Neural progenitor cell (in vitro differentiated cells): ENCODE data around the gene FAM78B. TPM values are rescaled to one million over a fixed set of nuclear protein-coding genes. Genes with fewer than 3 reads are reported as not detected.

ENCODE experiments used
- DNase-seq: peaks from one replicate; pipeline ENCODE4 v3.0.0-alpha.2; 2016; ENCODE audit warnings: low spot score
- H2AFZ ChIP-seq: fragments of 200-600 bp; sonication (generic); replicated peaks from 2 replicates; pipeline ENCODE4 v1.6.1; 2016; ENCODE audit warnings: antibody characterized with exemption
- H3F3A ChIP-seq: fragments of 200-600 bp; sonication (generic); 2 replicates; pipeline ENCODE4 v1.6.1; 2016; ENCODE audit warnings: antibody characterized with exemption, low read depth
- H3K27ac ChIP-seq: fragments of 200-600 bp; sonication (generic); 2 replicates; pipeline ENCODE4 v1.5.1; 2016; ENCODE audit warnings: mild to moderate bottlenecking
- H3K27me3 ChIP-seq: fragments of 200-600 bp; sonication (generic); 2 replicates; pipeline ENCODE4 v1.6.1; 2016; ENCODE audit warnings: mild to moderate bottlenecking, moderate library complexity
- H3K36me3 ChIP-seq: fragments of 200-600 bp; sonication (generic); 2 replicates; pipeline ENCODE4 v1.5.1; 2016
- H3K4me1 ChIP-seq: fragments of 200-600 bp; sonication (generic); 2 replicates; pipeline ENCODE4 v1.6.1; 2016; ENCODE audit warnings: mixed run types
- H3K4me2 ChIP-seq: fragments of 200-600 bp; sonication (generic); 2 replicates; pipeline ENCODE4 v1.6.1; 2016
- H3K4me3 ChIP-seq: fragments of 200-600 bp; sonication (generic); 2 replicates; pipeline ENCODE4 v1.5.1; 2016
- H3K79me2 ChIP-seq: fragments of 200-600 bp; sonication (generic); 2 replicates; pipeline ENCODE4 v1.6.1; 2016; ENCODE audit warnings: low read depth
- H3K9ac ChIP-seq: fragments of 200-600 bp; sonication (generic); 2 replicates; pipeline ENCODE4 v1.6.1; 2016
- H3K9me3 ChIP-seq: fragments of 200-600 bp; sonication (generic); 2 replicates; pipeline ENCODE4 v1.5.1; 2016; ENCODE audit warnings: low read depth
- H4K20me1 ChIP-seq: fragments of 200-600 bp; sonication (generic); 2 replicates; pipeline ENCODE4 v1.6.1; 2016; ENCODE audit warnings: low read depth
- H3K27ac Mint-ChIP-seq: 3 replicates; pipeline ENCODE4 v1.8.0; 2021; ENCODE audit warnings: mixed read lengths
- H3K27me3 Mint-ChIP-seq: 2 replicates; pipeline ENCODE4 v1.8.0; 2022; ENCODE audit warnings: low read depth, mild to moderate bottlenecking, inconsistent platforms, moderate library complexity, mixed read lengths; ENCODE audit not compliant: insufficient read depth
- H3K36me3 Mint-ChIP-seq: 3 replicates; pipeline ENCODE4 v1.8.0; 2021; ENCODE audit warnings: mixed read lengths
- H3K4me1 Mint-ChIP-seq: 3 replicates; pipeline ENCODE4 v1.8.0; 2021; ENCODE audit warnings: mixed read lengths
- H3K4me3 Mint-ChIP-seq: 3 replicates; pipeline ENCODE4 v1.8.0; 2021; ENCODE audit warnings: mild to moderate bottlenecking, moderate library complexity, mixed read lengths
- H3K9me3 Mint-ChIP-seq: 3 replicates; pipeline ENCODE4 v1.8.0; 2020; ENCODE audit warnings: mixed read lengths
- CTCF ChIP-seq: fragments of 200-600 bp; sonication (generic); IDR thresholded peaks from 2 replicates; pipeline ENCODE4 v1.5.1; 2017; ENCODE audit warnings: antibody characterized with exemption, mild to moderate bottlenecking
- EZH2 ChIP-seq: fragments of 200-600 bp; sonication (generic); IDR thresholded peaks from 2 replicates; pipeline ENCODE4 v1.6.1; 2017; ENCODE audit warnings: antibody characterized with exemption, mild to moderate bottlenecking, moderate library complexity
- EZH2phosphoT487 ChIP-seq: fragments of 200-600 bp; sonication (generic); IDR thresholded peaks from 2 replicates; pipeline ENCODE4 v1.6.1; 2017; ENCODE audit warnings: antibody characterized with exemption
- total RNA-seq: library from RNA; depleted of rRNA; stranded (reverse); fragments of >200 nt; gene quantifications from 2 replicates; pipeline ENCODE4 v1.2.3, GENCODE V29; 2015; ENCODE audit warnings: low replicate concordance

FAM78B gene
- total RNA-seq, 1 donor from 2014 or later: not detected

GRCh38 chr1:166066107-166066506 lies 100.7 kb downstream of the FAM78B start:
- Histone ChIP-seq H3K9ac (no peak overlapping the region), H3K4me1 (peaks cover 14% of the 10 kb centered on the region), H3K9me3 (no peaks in the 10 kb centered on the region), H3K36me3 (no peaks in the 10 kb centered on the region), H3K27ac (no peak overlapping the region), H3F3A (peaks cover 3% of the 10 kb centered on the region), H2AFZ (no peak overlapping the region), H3K27me3 (no peaks in the 10 kb centered on the region), H4K20me1 (peaks cover 9% of the 10 kb centered on the region), H3K4me3 (no peak overlapping the region), H3K4me2 (no peak overlapping the region), H3K79me2 (no peaks in the 10 kb centered on the region)
- Mint-ChIP-seq H3K9me3 (no peaks in the 10 kb centered on the region), H3K4me1 (no peaks in the 10 kb centered on the region), H3K27ac (no peak overlapping the region), H3K27me3 (peaks cover 4% of the 10 kb centered on the region), H3K36me3 (no peaks in the 10 kb centered on the region), H3K4me3 (no peak overlapping the region)
- TF ChIP-seq EZH2phosphoT487 (no peak), EZH2 (no peak), CTCF (no peak)
- peak; percentile 20 for DNase-seq

- no peak overlapping the region for H2AFZ ChIP-seq
- Mint-ChIP-seq H3K9me3 (no peaks in the 10 kb centered on the region), H3K36me3 (no peaks in the 10 kb centered on the region), H3K27ac (no peak overlapping the region), H3K27me3 (peaks cover 4% of the 10 kb centered on the region), H3K4me3 (no peak overlapping the region), H3K4me1 (no peaks in the 10 kb centered on the region)
- H3F3A ChIP-seq: peaks cover 3% of the 10 kb centered on the region
- no peaks in the 10 kb centered on the region for H3K79me2 ChIP-seq
- H3K27ac ChIP-seq: no peak overlapping the region
- no peak for DNase-seq
- no peak overlapping the region for H3K4me2 ChIP-seq
- H3K4me1 ChIP-seq: peaks cover 14% of the 10 kb centered on the region
- peaks cover 9% of the 10 kb centered on the region for H4K20me1 ChIP-seq
- no peaks in the 10 kb centered on the region for H3K27me3 ChIP-seq
- no peak overlapping the region for H3K9ac ChIP-seq
- TF ChIP-seq EZH2phosphoT487: no peak
- no peak for TF ChIP-seq EZH2
- H3K4me3 ChIP-seq: no peak overlapping the region
- no peaks in the 10 kb centered on the region for H3K36me3 ChIP-seq
- no peaks in the 10 kb centered on the region for H3K9me3 ChIP-seq
Observed at GRCh38 chr1:166064951-166065350, 101.8 kb downstream of the FAM78B start.

DNA sequence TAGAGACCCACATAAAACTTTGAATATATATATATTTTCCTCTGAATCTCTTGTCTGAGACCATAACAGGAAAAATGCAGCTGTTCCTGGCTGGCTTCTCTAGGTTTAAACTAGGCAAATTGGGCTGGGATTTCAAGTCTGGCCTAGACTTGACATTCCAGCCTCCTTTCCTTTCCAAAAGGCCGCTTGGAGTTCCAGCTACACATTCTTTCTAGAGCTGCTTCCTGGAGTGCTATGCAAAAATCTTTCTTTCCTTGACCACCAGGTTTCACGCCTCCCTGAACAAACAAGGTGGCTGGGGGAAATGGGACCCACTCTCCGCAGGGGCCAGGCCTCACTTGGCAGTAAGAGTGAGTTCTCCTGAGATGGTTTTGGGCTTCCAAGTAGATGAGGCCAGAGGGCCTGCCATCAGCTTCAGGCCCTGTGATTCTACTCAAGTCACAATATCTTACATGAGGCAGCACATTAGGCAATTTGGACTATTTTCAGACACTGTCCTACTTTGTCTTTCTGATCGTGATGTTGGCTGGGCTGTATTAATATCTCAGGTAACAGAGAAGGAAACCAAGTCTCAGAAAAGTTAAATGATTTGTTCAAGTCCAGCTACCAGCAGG lies 102.4 kb downstream of the FAM78B start:
- no peaks in the 10 kb centered on the region for H3K9me3 Mint-ChIP-seq
- H3K4me2 ChIP-seq: no peak overlapping the region
- H3K4me1 ChIP-seq: peaks cover 14% of the 10 kb centered on the region
- H3K4me3 Mint-ChIP-seq: no peak overlapping the region
- no peak overlapping the region for H3K4me3 ChIP-seq
- no peaks in the 10 kb centered on the region for H3K27me3 ChIP-seq
- H3K79me2 ChIP-seq: no peaks in the 10 kb centered on the region
- H3K9ac ChIP-seq: no peak overlapping the region
- DNase-seq: no peak
- H2AFZ ChIP-seq: no peak overlapping the region
- no peak overlapping the region for H3K27ac Mint-ChIP-seq
- peaks cover 3% of the 10 kb centered on the region for H3F3A ChIP-seq
- no peak overlapping the region for H3K27ac ChIP-seq
- H3K9me3 ChIP-seq: no peaks in the 10 kb centered on the region
- H4K20me1 ChIP-seq: peaks cover 9% of the 10 kb centered on the region
- H3K36me3 ChIP-seq: no peaks in the 10 kb centered on the region
- H3K27me3 Mint-ChIP-seq: peaks cover 4% of the 10 kb centered on the region
- no peak for TF ChIP-seq CTCF
- no peak for TF ChIP-seq EZH2
- no peaks in the 10 kb centered on the region for H3K36me3 Mint-ChIP-seq
- H3K4me1 Mint-ChIP-seq: no peaks in the 10 kb centered on the region

DNA sequence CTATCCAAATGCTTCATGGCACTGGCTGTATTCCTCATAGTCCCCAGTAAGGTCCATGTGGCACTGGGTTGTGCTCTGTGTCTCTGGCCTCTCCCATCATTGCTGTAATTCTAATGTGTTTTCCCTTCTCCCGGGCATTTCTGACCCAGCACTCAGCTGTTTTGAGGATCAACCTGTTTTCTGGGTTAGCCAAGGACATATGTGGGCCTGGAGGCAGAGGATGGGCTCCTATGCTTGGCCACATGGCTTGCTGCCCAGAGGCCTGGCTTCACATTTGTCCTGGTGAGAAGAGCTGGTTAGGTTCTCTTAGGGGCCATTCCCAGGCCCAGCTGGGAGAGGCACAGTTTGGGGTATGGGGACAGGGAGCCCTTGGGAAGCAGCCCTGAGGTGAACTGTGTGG lies 103.1 kb downstream of the FAM78B start:
- Mint-ChIP-seq H3K4me1 (no peaks in the 10 kb centered on the region), H3K4me3 (no peak overlapping the region), H3K27ac (no peak overlapping the region), H3K36me3 (no peaks in the 10 kb centered on the region), H3K9me3 (no peaks in the 10 kb centered on the region), H3K27me3 (peaks cover 4% of the 10 kb centered on the region)
- Histone ChIP-seq H3F3A (peaks cover 3% of the 10 kb centered on the region), H3K27ac (no peak overlapping the region), H3K79me2 (no peaks in the 10 kb centered on the region), H3K4me1 (peaks cover 14% of the 10 kb centered on the region), H3K9ac (no peak overlapping the region), H3K27me3 (no peaks in the 10 kb centered on the region), H4K20me1 (peaks cover 9% of the 10 kb centered on the region), H3K36me3 (no peaks in the 10 kb centered on the region), H3K4me3 (no peak overlapping the region), H3K4me2 (no peak overlapping the region), H2AFZ (no peak overlapping the region), H3K9me3 (no peaks in the 10 kb centered on the region)
- TF ChIP-seq EZH2 (no peak), CTCF (no peak), EZH2phosphoT487 (no peak)
- DNase-seq: no peak
